Aorta (tissue), 5 donors: ENCODE data around the gene ZNF460. TPM values are rescaled to one million over a fixed set of nuclear protein-coding genes. Genes with fewer than 3 reads are reported as not detected.

ENCODE experiments used
- ATAC-seq: fragments of 200-7000 bp; cut with Tn5 transposase; one replicate; pipeline ENCODE4 v1.9.1; 2022; ENCODE audit warnings: moderate library complexity; ENCODE audit not compliant: low FRiP score
- DNase-seq, 2 donors: peaks; one replicate each; pipeline ENCODE4 v3.0.0-alpha.2; 2020
- H3K27ac ChIP-seq, 2 donors: one replicate each; pipeline ENCODE4 v1.5.1; 2013; ENCODE audit warnings: low read length in 2 of 2, mild to moderate bottlenecking in 2 of 2, moderate library complexity in 2 of 2, control low read depth in 1 of 2, inconsistent platforms in 1 of 2, low read depth in 1 of 2
- H3K27me3 ChIP-seq, 2 donors: one replicate each; pipeline ENCODE4 v1.6.1; 2013; ENCODE audit warnings: control low read depth in 1 of 2, low read length in 1 of 2, mild to moderate bottlenecking in 1 of 2, moderate library complexity in 1 of 2; ENCODE audit not compliant: insufficient read depth in 2 of 2, control insufficient read depth in 1 of 2
- H3K36me3 ChIP-seq, 2 donors: one replicate each; pipeline ENCODE4 v1.6.1; 2013; ENCODE audit warnings: control low read depth in 1 of 2, low read length in 1 of 2, mild to moderate bottlenecking in 1 of 2; ENCODE audit not compliant: insufficient read depth in 2 of 2, control insufficient read depth in 1 of 2
- H3K4me1 ChIP-seq, 2 donors: one replicate each; pipeline ENCODE4 v1.6.1; 2013; ENCODE audit warnings: low read length in 2 of 2, control low read depth in 1 of 2, mild to moderate bottlenecking in 1 of 2, moderate library complexity in 1 of 2; ENCODE audit not compliant: insufficient read depth in 2 of 2, control insufficient read depth in 1 of 2
- H3K4me3 ChIP-seq, 2 donors: one replicate each; pipeline ENCODE4 v1.5.1; 2013; ENCODE audit warnings: low read length in 2 of 2, control low read depth in 1 of 2, mild to moderate bottlenecking in 1 of 2
- H3K9me3 ChIP-seq: one replicate; pipeline ENCODE4 v1.6.1; 2013; ENCODE audit warnings: mild to moderate bottlenecking, low read length; ENCODE audit not compliant: control insufficient read depth
- WGBS, 2 donors: extraction: QIAGEN DNeasy Blood & Tissue Kit; methylation state at CpG; one replicate each; pipeline ENCODE4 v1.1.7; 2013; 5-methylcytosine and 5-hydroxymethylcytosine counted together
- intact Hi-C, 2 donors: fragments of 100-400 bp; cut with DNase I; formaldehyde crosslinking; loops; one replicate each; pipeline versions ENCODE4 v1.14.2 to v1.15.0; 2022
- polyA plus RNA-seq, 2 donors: library from polyadenylated mRNA; stranded (reverse); fragments of 200-250 nt; gene quantifications; one replicate each; pipeline ENCODE4 v1.2.3, GENCODE V29; 2013
- total RNA-seq, 2 donors: library from RNA; stranded (reverse); fragmentation: NEBNext Ultra II Directional; extraction: Animal tissue kit (Norgen Biotek cat#: 25700); gene quantifications; one replicate each; pipeline ENCODE4 v1.2.1, GENCODE V29; 2021
- donor health status: healthy with polysubstance abuse.
- donor health status: Bipolar disorder and iron deficiency.
- donor health status: DM: no; HTN: no; CAD: no.
- donor health status: DM: no; HTN: no; CAD: no.
- donor health status: DM: yes; HTN: yes; CAD: no.

ZNF460 gene
- total and polyA plus RNA-seq, 4 donors = 1.4 to 75.3 (median 34.8) TPM

GRCh38 chr19:57338877-57339276 lies 58.6 kb downstream of the ZNF460 start:
- DNase-seq = no peak
- Histone ChIP-seq H3K27me3 (no peaks in the 10 kb centered on the region), H3K4me3 (no peak overlapping the region), H3K9me3 (peaks cover 5% of the 10 kb centered on the region), H3K4me1 (no peaks in the 10 kb centered on the region), H3K36me3 (no peaks in the 10 kb centered on the region), H3K27ac (no peak overlapping the region)
- intact Hi-C loops = no loop called here
- 14 to 19% methylated on average over 3 of the region's 3 CpGs for WGBS, 2 donors
- ATAC-seq = peak; percentile 79

DNA sequence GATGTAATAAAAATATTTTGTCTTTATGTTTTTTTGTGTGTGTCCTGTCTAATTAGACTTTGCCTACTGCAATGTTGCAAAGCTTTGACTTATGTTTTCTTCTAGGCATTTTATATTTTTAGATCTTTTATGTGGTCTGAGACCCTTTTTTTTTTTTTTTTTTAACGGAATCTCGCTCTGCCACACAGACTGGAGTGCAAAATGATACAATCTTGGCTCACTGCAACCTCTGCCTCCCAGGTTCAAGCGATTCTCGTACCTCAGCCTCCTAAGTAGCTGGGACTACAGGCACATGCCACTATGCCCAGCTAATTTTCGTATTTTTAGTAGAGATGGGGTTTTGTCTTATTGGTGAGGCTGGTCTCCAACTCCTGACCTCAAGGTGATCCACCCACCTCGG lies 62.3 kb downstream of the ZNF460 start:
- H3K9me3 ChIP-seq = no peaks in the 10 kb centered on the region
- no peak overlapping the region for H3K27ac ChIP-seq
- H3K4me1 ChIP-seq = no peaks in the 10 kb centered on the region
- H3K27me3 ChIP-seq = no peaks in the 10 kb centered on the region
- WGBS, 2 donors = 68 to 71% methylated on average over 6 of the region's 6 CpGs
- no peak overlapping the region for H3K4me3 ChIP-seq
- ATAC-seq (no peak), DNase-seq (no peak)
- intact Hi-C loops = no loop called here
- no peaks in the 10 kb centered on the region for H3K36me3 ChIP-seq

Other genes with a start within 250 kb of the ZNF460 start
- gene USP29, start 160.5 kb upstream of the ZNF460 start, total RNA-seq = not detected
- not detected for gene USP29, start 160.5 kb upstream of the ZNF460 start, polyA plus RNA-seq
- gene ZIM3, start 135.3 kb upstream of the ZNF460 start, total RNA-seq = not detected
- not detected for gene ZIM3, start 135.3 kb upstream of the ZNF460 start, polyA plus RNA-seq
- gene DUXA, start 113.0 kb upstream of the ZNF460 start, total RNA-seq = under 1 TPM in 1 of 2 donors, not detected in 1; 0.36 TPM
- gene DUXA, start 113.0 kb upstream of the ZNF460 start, polyA plus RNA-seq = not detected
- 10 to 100 TPM; 44.4 to 48.8 TPM for gene ZNF264, start 89.0 kb upstream of the ZNF460 start, total RNA-seq
- gene ZNF264, start 89.0 kb upstream of the ZNF460 start, polyA plus RNA-seq = 1 to 10 TPM; 1.6 to 6.6 TPM
- gene AURKC, start 49.5 kb upstream of the ZNF460 start, total RNA-seq = 1 to 10 TPM; 1.3 to 3.5 TPM
- 1 to 10 TPM in 1 of 2 donors, under 1 TPM in 1; 0.63 to 2.9 TPM for gene AURKC, start 49.5 kb upstream of the ZNF460 start, polyA plus RNA-seq
- gene ZNF805, start 39.9 kb upstream of the ZNF460 start, total RNA-seq = 10 to 100 TPM; 19.0 to 19.8 TPM
- under 1 TPM; 0.38 to 0.41 TPM for gene ZNF805, start 39.9 kb upstream of the ZNF460 start, polyA plus RNA-seq
- gene ZNF543, start 40.0 kb downstream of the ZNF460 start, total RNA-seq = 1 to 10 TPM; 8.2 to 8.9 TPM
- gene ZNF543, start 40.0 kb downstream of the ZNF460 start, polyA plus RNA-seq = 1 to 10 TPM in 1 of 2 donors, under 1 TPM in 1; 0.38 to 1.7 TPM
- gene ZNF304, start 70.8 kb downstream of the ZNF460 start, total RNA-seq = 10 to 100 TPM in 1 of 2 donors, 1 to 10 TPM in 1; 9.7 to 11.0 TPM
- gene ZNF304, start 70.8 kb downstream of the ZNF460 start, polyA plus RNA-seq = 1 to 10 TPM; 1.8 to 4.5 TPM
- 10 to 100 TPM in 1 of 2 donors, 1 to 10 TPM in 1; 8.3 to 13.4 TPM for gene TRAPPC2B, start 83.1 kb downstream of the ZNF460 start, total RNA-seq
- gene TRAPPC2B, start 83.1 kb downstream of the ZNF460 start, polyA plus RNA-seq = 10 to 100 TPM; 17.9 to 28.2 TPM
- 1 to 10 TPM; 2.6 to 2.7 TPM for gene ZNF547, start 83.1 kb downstream of the ZNF460 start, total RNA-seq
- 1 to 10 TPM; 1.8 to 2.6 TPM for gene ZNF547, start 83.1 kb downstream of the ZNF460 start, polyA plus RNA-seq
- gene ZNF548, start 109.4 kb downstream of the ZNF460 start, total RNA-seq = 10 to 100 TPM; 23.4 to 29.0 TPM
- 1 to 10 TPM; 2.3 to 7.1 TPM for gene ZNF548, start 109.4 kb downstream of the ZNF460 start, polyA plus RNA-seq
- gene ZNF17, start 130.7 kb downstream of the ZNF460 start, total RNA-seq = 10 to 100 TPM; 15.2 to 15.8 TPM
- 1 to 10 TPM; 2.1 to 3.7 TPM for gene ZNF17, start 130.7 kb downstream of the ZNF460 start, polyA plus RNA-seq
- gene ZNF749, start 154.8 kb downstream of the ZNF460 start, total RNA-seq = 1 to 10 TPM; 6.1 to 7.6 TPM
- gene ZNF749, start 154.8 kb downstream of the ZNF460 start, polyA plus RNA-seq = 1 to 10 TPM; 2.1 to 4.0 TPM
- 1 to 10 TPM in 1 of 2 donors, under 1 TPM in 1; 0.62 to 1.1 TPM for gene VN1R1, start 176.7 kb downstream of the ZNF460 start, total RNA-seq
- under 1 TPM in 1 of 2 donors, not detected in 1; 0.77 TPM for gene VN1R1, start 176.7 kb downstream of the ZNF460 start, polyA plus RNA-seq
- gene ZNF772, start 197.1 kb downstream of the ZNF460 start, total RNA-seq = 1 to 10 TPM; 6.7 to 9.1 TPM
- gene ZNF772, start 197.1 kb downstream of the ZNF460 start, polyA plus RNA-seq = 1 to 10 TPM in 1 of 2 donors, under 1 TPM in 1; 0.88 to 1.8 TPM
- gene ZNF419, start 207.3 kb downstream of the ZNF460 start, total RNA-seq = 10 to 100 TPM in 1 of 2 donors, 1 to 10 TPM in 1; 6.1 to 12.8 TPM
- 1 to 10 TPM; 5.6 to 7.0 TPM for gene ZNF419, start 207.3 kb downstream of the ZNF460 start, polyA plus RNA-seq
- gene ZNF773, start 219.5 kb downstream of the ZNF460 start, total RNA-seq = 1 to 10 TPM; 6.3 to 9.6 TPM
- gene ZNF773, start 219.5 kb downstream of the ZNF460 start, polyA plus RNA-seq = 1 to 10 TPM; 2.1 to 5.4 TPM
- 1 to 10 TPM; 6.2 to 7.6 TPM for gene ZNF549, start 246.9 kb downstream of the ZNF460 start, total RNA-seq
- 1 to 10 TPM; 1.1 to 3.8 TPM for gene ZNF549, start 246.9 kb downstream of the ZNF460 start, polyA plus RNA-seq